IPS-15b (cell line): Measurements from ENCODE around the gene LGALS8.
"Not testable (repeated sequence)": the region's sequence is repeated elsewhere in the genome, so short reads cannot be mapped to it uniquely, and the experiment has no call there.

Experiments used
- H3K27me3 ChIP-seq: one replicate; pipeline ENCODE4 v1.6.1; 2013; ENCODE audit warnings: low read length; ENCODE audit not compliant: control insufficient read depth, insufficient read depth
- H3K36me3 ChIP-seq: one replicate; pipeline ENCODE4 v1.6.1; 2013; ENCODE audit warnings: low read length; ENCODE audit not compliant: control insufficient read depth, insufficient read depth
- H3K4me1 ChIP-seq: one replicate; pipeline ENCODE4 v1.6.1; 2013; ENCODE audit warnings: mild to moderate bottlenecking, low read length; ENCODE audit not compliant: control insufficient read depth, insufficient read depth
- H3K4me3 ChIP-seq: one replicate; pipeline ENCODE4 v1.5.1; 2013; ENCODE audit warnings: low read depth, low read length
- H3K9ac ChIP-seq: one replicate; pipeline ENCODE4 v1.6.1; 2013; ENCODE audit warnings: low read depth, mild to moderate bottlenecking, low read length
- H3K9me3 ChIP-seq: one replicate; pipeline ENCODE4 v1.6.1; 2013; ENCODE audit warnings: mild to moderate bottlenecking, low read length; ENCODE audit not compliant: control insufficient read depth, insufficient read depth

LGALS8 gene

DNA sequence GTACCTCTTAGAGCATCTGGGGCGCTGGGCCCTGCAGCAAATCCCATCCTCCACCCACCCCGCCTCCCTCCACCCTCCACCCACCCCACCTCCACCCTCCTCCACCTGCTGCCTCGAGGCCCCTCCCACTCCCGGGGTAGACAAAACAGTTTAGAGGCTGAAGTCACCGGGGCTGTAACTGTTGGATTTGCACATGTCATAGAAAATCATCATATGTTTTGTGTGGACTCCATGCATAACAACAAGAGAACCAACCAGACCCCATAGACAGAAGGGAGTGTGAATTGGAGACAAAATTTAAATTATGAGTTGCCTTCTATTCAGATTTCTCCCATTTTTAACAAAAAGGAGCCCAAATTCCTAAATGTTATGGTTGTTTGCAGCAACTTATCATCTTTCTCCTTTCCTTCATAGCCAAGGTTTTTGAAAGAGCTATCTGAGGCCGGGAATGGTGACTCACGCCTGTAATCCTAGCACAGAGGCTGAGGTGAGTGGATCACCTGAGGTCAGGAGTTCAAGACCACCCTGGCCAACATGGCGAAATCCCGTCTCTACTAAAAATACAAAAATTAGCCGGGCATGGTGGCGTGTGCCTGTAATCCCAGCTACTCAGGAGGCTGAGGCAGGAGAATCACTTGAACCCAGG, 28.2 kb upstream of the LGALS8 start:
- Histone ChIP-seq H3K36me3 (no peaks in the 10 kb centered on the region), H3K4me3 (no peak overlapping the region), H3K4me1 (no peaks in the 10 kb centered on the region), H3K9me3 (no peaks in the 10 kb centered on the region), H3K27me3 (no peaks in the 10 kb centered on the region), H3K9ac (no peak overlapping the region)

DNA sequence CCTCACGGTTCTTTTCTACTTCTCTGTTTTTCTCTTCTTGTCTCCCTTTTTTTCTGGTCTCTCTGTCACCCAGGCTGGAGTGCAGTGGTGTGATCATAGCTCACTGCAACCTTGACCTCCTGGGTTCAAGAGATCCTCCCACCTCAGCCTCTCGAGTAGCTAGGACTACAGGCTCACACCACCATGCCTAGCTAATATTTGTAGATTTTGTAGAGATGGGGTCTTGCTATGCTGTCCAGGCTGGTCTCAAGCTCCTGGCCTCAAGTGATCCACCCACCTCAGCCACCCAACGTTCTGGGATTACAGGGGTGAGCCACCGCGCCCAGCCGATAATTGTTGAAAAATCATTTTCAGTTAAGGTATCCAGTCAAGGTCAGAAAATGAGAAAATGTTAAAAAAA, 25.9 kb upstream of the LGALS8 start:
- H3K9ac ChIP-seq, result no peak overlapping the region

DNA sequence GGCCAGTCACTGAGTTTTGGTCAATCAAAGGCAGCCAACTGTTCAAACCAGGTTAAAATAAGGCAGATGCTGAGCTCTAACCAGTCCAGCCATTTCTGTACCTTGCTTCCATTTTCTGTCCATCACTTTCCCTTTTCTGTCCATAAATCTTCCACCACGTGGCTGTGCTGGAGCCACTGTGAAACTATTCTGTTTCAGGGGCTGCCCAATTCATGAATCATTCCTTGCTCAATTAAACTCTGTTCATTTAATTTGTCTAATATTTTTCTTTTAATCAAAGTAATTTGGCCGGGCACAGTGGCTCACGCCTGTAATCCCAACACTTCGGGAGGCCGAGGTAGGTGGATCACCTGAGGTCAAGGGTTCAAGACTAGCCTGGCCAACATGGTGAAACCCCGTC, 22.7 kb upstream of the LGALS8 start:
- Histone ChIP-seq H3K4me1 (no peaks in the 10 kb centered on the region), H3K36me3 (no peaks in the 10 kb centered on the region), H3K4me3 (no peak overlapping the region), H3K9ac (no peak overlapping the region), H3K9me3 (no peaks in the 10 kb centered on the region), H3K27me3 (no peaks in the 10 kb centered on the region)

More for the DNA sequence above, 25.9 kb upstream of the LGALS8 start:
- Histone ChIP-seq H3K9me3 (no peaks in the 10 kb centered on the region), H3K4me1 (no peaks in the 10 kb centered on the region), H3K4me3 (no peak overlapping the region), H3K36me3 (no peaks in the 10 kb centered on the region), H3K27me3 (no peaks in the 10 kb centered on the region)

DNA sequence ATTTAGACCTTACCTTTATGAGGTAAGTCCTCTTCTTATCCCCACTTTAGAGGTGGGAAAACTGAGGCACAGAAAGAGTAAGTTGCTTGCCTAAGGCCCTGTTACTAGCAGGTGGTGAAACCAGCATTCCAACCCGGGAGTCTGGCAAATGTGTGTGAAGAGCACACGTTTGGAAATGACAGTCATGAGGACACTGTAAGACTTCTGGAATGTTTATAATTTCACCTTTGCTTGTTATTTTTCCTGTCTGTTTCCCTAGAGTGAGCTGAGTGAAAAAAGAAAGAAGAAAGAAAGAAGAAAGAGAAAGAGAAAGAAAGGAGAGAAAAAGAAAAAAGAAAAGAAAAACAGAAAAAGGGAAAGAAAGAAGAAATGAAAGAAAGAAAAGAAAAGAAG, 21.2 kb upstream of the LGALS8 start:
- Histone ChIP-seq H3K9ac (no peak overlapping the region), H3K4me3 (no peak overlapping the region), H3K36me3 (no peaks in the 10 kb centered on the region), H3K27me3 (no peaks in the 10 kb centered on the region), H3K9me3 (no peaks in the 10 kb centered on the region), H3K4me1 (no peaks in the 10 kb centered on the region)

- H3K9ac ChIP-seq, result no peak overlapping the region
- no peak overlapping the region for H3K4me3 ChIP-seq
- no peaks in the 10 kb centered on the region for H3K36me3 ChIP-seq
- H3K27me3 ChIP-seq, result no peaks in the 10 kb centered on the region
- H3K9me3 ChIP-seq, result no peaks in the 10 kb centered on the region
- H3K4me1 ChIP-seq, result no peaks in the 10 kb centered on the region
These were observed 20.7 kb upstream of the LGALS8 start for GRCh38 chr1:236502972-236503639.

GRCh38 chr1:236504338-236504737, 19.4 kb upstream of the LGALS8 start:
- not testable (repeated sequence) for H3K27me3 ChIP-seq, H3K4me1 ChIP-seq, H3K36me3 ChIP-seq, H3K4me3 ChIP-seq, H3K9ac ChIP-seq, H3K9me3 ChIP-seq

- H3K4me3 ChIP-seq, result no peak overlapping the region
- no peak overlapping the region for H3K9ac ChIP-seq
- H3K4me1 ChIP-seq, result no peaks in the 10 kb centered on the region
- H3K36me3 ChIP-seq, result no peaks in the 10 kb centered on the region
- no peaks in the 10 kb centered on the region for H3K9me3 ChIP-seq
- no peaks in the 10 kb centered on the region for H3K27me3 ChIP-seq
These were observed 16.6 kb upstream of the LGALS8 start for GRCh38 chr1:236507022-236507700.

DNA sequence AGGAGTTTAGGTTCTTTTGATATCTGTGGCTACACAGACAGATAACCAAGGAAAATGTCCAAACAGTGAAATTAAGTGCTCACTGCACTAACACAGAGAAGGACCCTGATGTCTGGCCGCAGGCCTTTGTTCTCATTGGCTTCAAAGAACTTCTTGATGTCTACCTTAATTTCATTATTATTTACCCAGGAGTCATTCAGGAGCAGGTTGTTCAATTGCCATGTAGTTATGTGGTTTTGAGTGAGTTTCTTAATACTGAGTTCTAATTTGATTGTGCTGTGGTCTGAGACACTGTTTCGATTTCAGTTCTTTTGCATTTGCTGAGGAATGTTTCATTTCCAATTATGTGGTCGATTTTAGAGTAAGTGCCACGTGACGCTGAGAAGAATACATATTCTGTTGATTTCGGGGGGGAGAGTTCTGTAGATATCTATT, 15.2 kb upstream of the LGALS8 start:
- Histone ChIP-seq H3K36me3 (no peaks in the 10 kb centered on the region), H3K9ac (no peak overlapping the region), H3K9me3 (no peaks in the 10 kb centered on the region), H3K27me3 (no peaks in the 10 kb centered on the region), H3K4me3 (no peak overlapping the region), H3K4me1 (no peaks in the 10 kb centered on the region)

DNA sequence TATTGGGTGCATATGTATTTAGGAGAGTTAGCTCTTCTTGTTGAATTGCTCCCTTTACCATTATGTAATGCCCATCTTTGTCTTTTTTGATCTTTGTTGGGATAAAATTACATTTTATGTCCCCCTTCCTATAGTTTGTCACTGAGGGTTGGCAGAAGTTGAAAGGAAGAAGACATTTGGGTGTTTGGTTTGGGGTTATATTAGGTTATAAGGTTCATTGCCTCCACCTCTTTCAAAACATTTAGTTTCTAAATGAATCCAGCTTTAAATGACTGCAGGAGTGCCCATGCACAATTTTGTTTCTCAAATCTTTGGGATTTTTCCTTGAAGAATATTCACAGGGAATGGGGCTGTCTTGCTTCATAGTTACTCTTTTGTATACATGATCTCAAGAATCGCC, 14.6 kb upstream of the LGALS8 start:
- no peaks in the 10 kb centered on the region for H3K36me3 ChIP-seq
- H3K4me3 ChIP-seq, result no peak overlapping the region
- H3K27me3 ChIP-seq, result no peaks in the 10 kb centered on the region
- no peaks in the 10 kb centered on the region for H3K4me1 ChIP-seq
- H3K9me3 ChIP-seq, result no peaks in the 10 kb centered on the region
- H3K9ac ChIP-seq, result no peak overlapping the region

GRCh38 chr1:236509647-236510401, 14.0 kb upstream of the LGALS8 start:
- no peaks in the 10 kb centered on the region for H3K4me1 ChIP-seq
- no peak overlapping the region for H3K9ac ChIP-seq
- no peaks in the 10 kb centered on the region for H3K36me3 ChIP-seq
- no peaks in the 10 kb centered on the region for H3K27me3 ChIP-seq
- no peaks in the 10 kb centered on the region for H3K9me3 ChIP-seq
- H3K4me3 ChIP-seq, result no peak overlapping the region

DNA sequence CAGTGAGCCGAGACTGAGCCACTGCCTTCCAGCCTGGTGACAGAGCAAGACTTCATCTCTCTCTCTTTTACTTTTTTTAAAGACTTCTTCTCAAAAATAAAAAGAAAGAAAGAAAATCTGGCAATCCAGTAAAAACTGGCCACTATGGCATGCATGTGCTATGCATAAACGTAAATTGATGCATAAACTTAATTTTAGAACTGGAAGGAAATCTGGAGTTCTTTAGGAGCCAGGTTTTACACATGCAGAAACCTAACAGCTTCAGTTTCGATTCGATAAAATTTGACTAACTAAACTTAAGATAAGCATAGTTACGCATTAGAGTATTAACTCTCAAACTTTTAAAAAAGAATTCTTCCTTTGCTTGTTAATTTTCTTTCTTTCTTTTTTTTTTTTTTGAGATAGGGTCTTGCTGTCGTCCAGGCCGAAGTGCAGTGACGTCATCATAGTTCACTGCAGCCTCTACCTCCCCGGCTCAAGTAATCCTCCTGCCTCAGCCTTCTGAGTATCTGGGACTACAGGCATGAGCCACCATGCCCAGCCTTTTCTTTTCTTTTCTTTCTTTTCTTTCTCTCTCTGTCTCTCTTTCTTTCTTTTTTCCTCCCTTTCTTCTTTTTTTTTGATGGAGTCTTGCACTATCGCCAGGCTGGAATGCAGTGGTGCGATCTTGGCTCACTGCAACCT, 11.9 kb upstream of the LGALS8 start:
- H3K4me1 ChIP-seq, result no peaks in the 10 kb centered on the region
- H3K36me3 ChIP-seq, result no peaks in the 10 kb centered on the region
- no peak overlapping the region for H3K4me3 ChIP-seq
- no peak overlapping the region for H3K9ac ChIP-seq
- no peaks in the 10 kb centered on the region for H3K27me3 ChIP-seq
- no peaks in the 10 kb centered on the region for H3K9me3 ChIP-seq
